ENCODE results near the gene CSRP3.

GRCh38 chr11:19244084-19244483 is 42.3 kb upstream of the CSRP3 start:
- TF ChIP-seq, protein P1, sequence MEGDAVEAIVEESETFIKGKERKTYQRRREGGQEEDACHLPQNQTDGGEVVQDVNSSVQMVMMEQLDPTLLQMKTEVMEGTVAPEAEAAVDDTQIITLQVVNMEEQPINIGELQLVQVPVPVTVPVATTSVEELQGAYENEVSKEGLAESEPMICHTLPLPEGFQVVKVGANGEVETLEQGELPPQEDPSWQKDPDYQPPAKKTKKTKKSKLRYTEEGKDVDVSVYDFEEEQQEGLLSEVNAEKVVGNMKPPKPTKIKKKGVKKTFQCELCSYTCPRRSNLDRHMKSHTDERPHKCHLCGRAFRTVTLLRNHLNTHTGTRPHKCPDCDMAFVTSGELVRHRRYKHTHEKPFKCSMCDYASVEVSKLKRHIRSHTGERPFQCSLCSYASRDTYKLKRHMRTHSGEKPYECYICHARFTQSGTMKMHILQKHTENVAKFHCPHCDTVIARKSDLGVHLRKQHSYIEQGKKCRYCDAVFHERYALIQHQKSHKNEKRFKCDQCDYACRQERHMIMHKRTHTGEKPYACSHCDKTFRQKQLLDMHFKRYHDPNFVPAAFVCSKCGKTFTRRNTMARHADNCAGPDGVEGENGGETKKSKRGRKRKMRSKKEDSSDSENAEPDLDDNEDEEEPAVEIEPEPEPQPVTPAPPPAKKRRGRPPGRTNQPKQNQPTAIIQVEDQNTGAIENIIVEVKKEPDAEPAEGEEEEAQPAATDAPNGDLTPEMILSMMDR (IDR thresholded peaks at IDR 0.05): no peak
- TF ChIP-seq POLR2A (IDR thresholded peaks at IDR 0.05) (no peak), POLR2AphosphoS5 (IDR thresholded peaks at IDR 0.05) (peak; percentile 82)

Data from prostate gland (tissue), 2 donors.